SK-N-SH (cell line): ENCODE data around the gene MRPL9. TPM values are rescaled to one million over a fixed set of nuclear protein-coding genes. Genes with fewer than 3 reads are reported as not detected.
A peak's percentile ranks its signal among the peaks of the same experiment; 100 is the strongest.
"Not testable (repeated sequence)": the region's sequence is repeated elsewhere in the genome, so short reads cannot be mapped to it uniquely, and the experiment has no call there.

ENCODE experiments used
- CTCF ChIA-PET: fragments of 300-600, 350-600 bp; formaldehyde crosslinking; extraction: SDS; loops from one replicate; lab custom pipeline; 2021; lab: Yijun Ruan, JAX
- POLR2A ChIA-PET: fragments of 350-600 bp; sonication (Branson Sonifier 250); formaldehyde crosslinking; extraction: SDS; loops from one replicate; lab custom pipeline; 2020; ENCODE audit warnings: antibody characterized with exemption, inconsistent platforms; lab: Yijun Ruan, JAX
- DNase-seq: peaks from one replicate; pipeline ENCODE4 v3.0.0; 2012
- H2AFZ ChIP-seq: fragments of 200-600 bp; sonication (generic); 2 replicates; pipeline ENCODE4 v1.8.1; 2016; ENCODE audit warnings: antibody characterized with exemption, mild to moderate bottlenecking, low read depth
- H3F3A ChIP-seq: fragments of 200-600 bp; sonication (generic); replicated peaks from 2 replicates; pipeline ENCODE3; 2016; ENCODE audit warnings: antibody characterized with exemption, mild to moderate bottlenecking; ENCODE audit not compliant: insufficient read depth
- H3K27ac ChIP-seq, 2 experiments: fragments of 200-500 bp in 1 of 2; fragments of 200-600 bp in 1 of 2; sonication (Bioruptor generic) in 1 of 2; sonication (generic), shearing (Covaris generic) in 1 of 2; 2 replicates each; pipeline versions ENCODE4 v1.5.1 to v1.6.1; 2014 to 2016; ENCODE audit warnings: low read depth in 2 of 2, inconsistent platforms in 1 of 2, low read length in 1 of 2, mild to moderate bottlenecking in 1 of 2, mixed read lengths in 1 of 2
- H3K27me3 ChIP-seq: fragments of 200-600 bp; sonication (generic), shearing (Covaris generic); 2 replicates; pipeline ENCODE4 v1.6.1; 2016; ENCODE audit warnings: mixed run types; ENCODE audit not compliant: insufficient read depth
- H3K36me3 ChIP-seq, 2 experiments: fragments of 200-500 bp in 1 of 2; fragments of 200-600 bp in 1 of 2; sonication (Bioruptor generic) in 1 of 2; sonication (generic) in 1 of 2; replicated peaks in 1 of 2; 2 replicates each; pipeline versions ENCODE3 to v1.5.1; 2014 to 2016; ENCODE audit warnings: low read length in 1 of 2, mild to moderate bottlenecking in 1 of 2; ENCODE audit not compliant: insufficient read depth in 2 of 2, control insufficient read depth in 1 of 2
- H3K4me1 ChIP-seq, 2 experiments: fragments of 200-500 bp in 1 of 2; fragments of 200-600 bp in 1 of 2; sonication (Bioruptor generic) in 1 of 2; sonication (generic), shearing (Covaris generic) in 1 of 2; 2 replicates each; pipeline versions ENCODE4 v1.5.1 to v1.6.1; 2014 to 2016; ENCODE audit warnings: low read depth in 1 of 2, low read length in 1 of 2, mixed run types in 1 of 2; ENCODE audit not compliant: insufficient read depth in 2 of 2, control insufficient read depth in 1 of 2
- H3K4me2 ChIP-seq: fragments of 200-600 bp; sonication (generic), shearing (Covaris generic); 2 replicates; pipeline ENCODE4 v1.6.1; 2017; ENCODE audit warnings: mixed run types
- H3K4me3 ChIP-seq, 2 experiments: fragments of 200-500 bp in 1 of 2; fragments of 200-600 bp in 1 of 2; sonication (Bioruptor generic) in 1 of 2; sonication (generic), shearing (Covaris generic) in 1 of 2; 2 replicates each; pipeline versions ENCODE4 v1.5.1 to v1.8.1; 2014 to 2016; ENCODE audit warnings: low read depth in 2 of 2, inconsistent platforms in 1 of 2, low read length in 1 of 2, mild to moderate bottlenecking in 1 of 2, mixed read lengths in 1 of 2, moderate library complexity in 1 of 2
- H3K79me2 ChIP-seq: fragments of 200-600 bp; sonication (generic); 2 replicates; pipeline ENCODE4 v1.8.1; 2017; ENCODE audit warnings: mild to moderate bottlenecking; ENCODE audit not compliant: insufficient read depth
- H3K9ac ChIP-seq: fragments of 200-600 bp; sonication (generic); 2 replicates; pipeline ENCODE4 v1.6.1; 2017; ENCODE audit warnings: mixed run types
- H3K9me2 ChIP-seq: fragments of 200-600 bp; sonication (generic); 2 replicates; pipeline ENCODE4 v1.6.1; 2017; ENCODE audit warnings: mixed run types
- H3K9me3 ChIP-seq: fragments of 200-600 bp; sonication (generic); 2 replicates; pipeline ENCODE4 v1.6.1; 2017; ENCODE audit warnings: mixed run types, mild to moderate bottlenecking, moderate library complexity
- H4K20me1 ChIP-seq: fragments of 200-600 bp; sonication (generic); 2 replicates; pipeline ENCODE4 v1.6.1; 2017; ENCODE audit warnings: mild to moderate bottlenecking, mixed run types; ENCODE audit not compliant: insufficient read depth
- CHD2 ChIP-seq: fragments of 150-350 bp; IDR thresholded peaks from 2 replicates; pipeline ENCODE4 v1.6.1; 2018; ENCODE audit warnings: low read length; ENCODE audit not compliant: partially characterized antibody
- FOXJ3 ChIP-seq: sonication (generic); formaldehyde crosslinking; IDR thresholded peaks from 2 replicates; pipeline ENCODE4 v1.5.1; 2020; ENCODE audit warnings: mild to moderate bottlenecking, missing genetic modification reagents
- GABPA ChIP-seq: IDR thresholded peaks from 2 replicates; pipeline ENCODE4 v1.4.0; 2012; ENCODE audit warnings: low read depth, mild to moderate bottlenecking
- GATA2 ChIP-seq: sonication (generic); formaldehyde crosslinking; IDR thresholded peaks from 2 replicates; pipeline ENCODE4 v1.5.0; 2020; ENCODE audit warnings: mild to moderate bottlenecking, missing genetic modification reagents
- MEF2A ChIP-seq: IDR thresholded peaks from 2 replicates; pipeline ENCODE4 v1.4.0; 2012; ENCODE audit warnings: low read depth, borderline replicate concordance
- POLR2AphosphoS5 ChIP-seq: IDR thresholded peaks from 2 replicates; pipeline ENCODE4 v1.6.1; 2012; ENCODE audit warnings: low read depth, low read length
- REST ChIP-seq: IDR thresholded peaks from 2 replicates; pipeline ENCODE4 v1.6.1; 2012; ENCODE audit warnings: mild to moderate bottlenecking, low read depth, low read length, moderate library complexity
- RXRA ChIP-seq: IDR thresholded peaks from 2 replicates; pipeline ENCODE4 v1.4.0; 2012; ENCODE audit warnings: low read depth, mild to moderate bottlenecking, borderline replicate concordance
- SMC3 ChIP-seq: IDR thresholded peaks from 2 replicates; pipeline ENCODE4 v1.6.1; 2012; ENCODE audit warnings: low read depth, low read length, improper control_type of control experiment
- TCF12 ChIP-seq: IDR thresholded peaks from 2 replicates; pipeline ENCODE4 v1.4.0; 2012
- ZBTB33 ChIP-seq: IDR thresholded peaks from 2 replicates; pipeline ENCODE4 v1.4.0; 2012; ENCODE audit warnings: low read depth, borderline replicate concordance
- WGBS: methylation state at CpG from one replicate; pipeline ENCODE4 v1.1.6; 2017; ENCODE audit warnings: low lambda C conversion rate; 5-methylcytosine and 5-hydroxymethylcytosine counted together
- polyA plus RNA-seq, 3 experiments: library from polyadenylated mRNA; depleted of rRNA; stranded (reverse); fragments of >200 nt; gene quantifications; 2 replicates each; pipeline ENCODE4 v1.2.3, GENCODE V29; 2012
- TF ChIP-seq, protein P1 (sequence below): IDR thresholded peaks from 2 replicates; pipeline ENCODE4 v1.4.0; 2012; ENCODE audit warnings: low read depth
- TF ChIP-seq, protein P2 (sequence below): IDR thresholded peaks from 2 replicates; pipeline ENCODE4 v1.4.0; 2012; ENCODE audit warnings: low read depth, borderline replicate concordance

The MRPL9 gene
- polyA plus RNA-seq, 1 of the 3 experiments (the other 2 are of a cell fraction) = 76.2 TPM

- CTCF ChIA-PET, H3K9me3 ChIP-seq, H3K36me3 ChIP-seq, H3K4me2 ChIP-seq, H4K20me1 ChIP-seq, H3K79me2 ChIP-seq, POLR2A ChIA-PET, H3K9me2 ChIP-seq, H3K4me3 ChIP-seq, DNase-seq, H3K9ac ChIP-seq, H2AFZ ChIP-seq, H3F3A ChIP-seq, H3K27me3 ChIP-seq, H3K27ac ChIP-seq, H3K4me1 ChIP-seq: not testable (repeated sequence)
- no CpG with 5 or more reads among the region's 34 CpGs for WGBS
Observed at GRCh38 chr1:151769270-151769669, 6.0 kb upstream of the MRPL9 start.

GRCh38 chr1:151768351-151769066, 5.2 kb upstream of the MRPL9 start:
- H3K27me3 ChIP-seq, H3K27ac ChIP-seq, H3F3A ChIP-seq, H3K36me3 ChIP-seq, H3K4me3 ChIP-seq, H3K4me1 ChIP-seq, H3K4me2 ChIP-seq, H3K9ac ChIP-seq, H3K79me2 ChIP-seq, DNase-seq, H3K9me3 ChIP-seq, H3K9me2 ChIP-seq, H2AFZ ChIP-seq, POLR2A ChIA-PET, H4K20me1 ChIP-seq: not testable (repeated sequence)
- WGBS = 49% methylated on average over 3 of the region's 7 CpGs
- CTCF ChIA-PET = interaction anchor here (1.5 kb wide), 1 partner anchor 67 kb away, joined by 5 read pairs; no protein-coding TSS in a partner anchor

DNA sequence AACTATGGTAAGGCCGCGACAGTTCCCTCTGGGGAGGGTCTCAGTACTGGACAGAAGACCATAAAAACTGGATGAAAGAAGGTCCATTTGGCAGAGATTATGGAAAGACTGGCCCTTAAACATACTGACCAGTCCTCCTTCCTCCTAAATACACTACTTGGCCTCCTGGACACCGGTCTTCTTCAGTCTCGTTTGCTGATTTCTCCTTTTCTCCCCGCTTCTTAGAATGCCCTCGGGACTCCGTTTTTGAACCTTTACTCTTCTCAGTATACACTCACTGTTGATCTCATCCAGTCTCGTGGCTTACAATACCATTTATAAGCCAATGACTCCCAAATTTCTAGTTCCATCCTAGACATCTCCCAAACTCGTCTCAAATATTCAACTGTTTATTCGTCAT, 694 bp upstream of the MRPL9 start:
- DNase-seq = peak; percentile 40
- 58% methylated on average over 10 of the region's 10 CpGs for WGBS
- Histone ChIP-seq H3K27ac (peak overlapping the region; percentile 72 to 93), H4K20me1 (no peaks in the 10 kb centered on the region), H3F3A (peaks cover 6% of the 10 kb centered on the region), H3K4me2 (peak overlapping the region; percentile 90), H3K27me3 (no peaks in the 10 kb centered on the region), H3K9me3 (no peaks in the 10 kb centered on the region), H3K9me2 (no peaks in the 10 kb centered on the region), H2AFZ (peak overlapping the region; percentile 99), H3K79me2 (peaks cover 18% of the 10 kb centered on the region), H3K4me3 (peak overlapping the region; percentile 79 to 91), H3K36me3 (peaks cover 18 to 29% of the 10 kb centered on the region in 2 experiments), H3K4me1 (peaks cover 0 to 10% of the 10 kb centered on the region in 2 experiments; a peak in 2 of 4 replicates), H3K9ac (peak overlapping the region; percentile 91)
- ChIA-PET CTCF (interaction anchor here (0.8 to 2.0 kb wide), 7 partner anchors 13 to 118 kb away, joined by 3 to 7 read pairs (median 4); partner anchors contain the start of gene TDRKH), POLR2A (interaction anchor here (0.7 to 2.1 kb wide), 8 partner anchors 11 to 145 kb away, joined by 3 to 9 read pairs (median 4); partner anchors contain the start of genes TDRKH and THEM4)
- no peak for TF ChIP-seq GATA2 (CRISPR knock-in tag)
- TF ChIP-seq FOXJ3 = no peak
- TF ChIP-seq SMC3 = no peak
- TF ChIP-seq GABPA = no peak
- no peak for TF ChIP-seq RXRA
- TF ChIP-seq CHD2 = no peak
- TF ChIP-seq, protein P1, sequence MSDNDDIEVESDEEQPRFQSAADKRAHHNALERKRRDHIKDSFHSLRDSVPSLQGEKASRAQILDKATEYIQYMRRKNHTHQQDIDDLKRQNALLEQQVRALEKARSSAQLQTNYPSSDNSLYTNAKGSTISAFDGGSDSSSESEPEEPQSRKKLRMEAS = no peak
- no peak for TF ChIP-seq POLR2AphosphoS5
- no peak for TF ChIP-seq ZBTB33
- no peak for TF ChIP-seq MEF2A
- TF ChIP-seq REST = no peak
- TF ChIP-seq, protein P2, sequence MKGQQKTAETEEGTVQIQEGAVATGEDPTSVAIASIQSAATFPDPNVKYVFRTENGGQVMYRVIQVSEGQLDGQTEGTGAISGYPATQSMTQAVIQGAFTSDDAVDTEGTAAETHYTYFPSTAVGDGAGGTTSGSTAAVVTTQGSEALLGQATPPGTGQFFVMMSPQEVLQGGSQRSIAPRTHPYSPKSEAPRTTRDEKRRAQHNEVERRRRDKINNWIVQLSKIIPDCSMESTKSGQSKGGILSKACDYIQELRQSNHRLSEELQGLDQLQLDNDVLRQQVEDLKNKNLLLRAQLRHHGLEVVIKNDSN = no peak
- no peak for TF ChIP-seq TCF12
